ENCODE measurements around the gene RIOK1.

GRCh38 chr6:7391151-7391550, 1.5 kb downstream of the RIOK1 start:
- TF ChIP-seq U2AF2 (IDR thresholded peaks at IDR 0.05; ENCODE audit: low read depth, low read length): no peak
- TF ChIP-seq, protein P1, sequence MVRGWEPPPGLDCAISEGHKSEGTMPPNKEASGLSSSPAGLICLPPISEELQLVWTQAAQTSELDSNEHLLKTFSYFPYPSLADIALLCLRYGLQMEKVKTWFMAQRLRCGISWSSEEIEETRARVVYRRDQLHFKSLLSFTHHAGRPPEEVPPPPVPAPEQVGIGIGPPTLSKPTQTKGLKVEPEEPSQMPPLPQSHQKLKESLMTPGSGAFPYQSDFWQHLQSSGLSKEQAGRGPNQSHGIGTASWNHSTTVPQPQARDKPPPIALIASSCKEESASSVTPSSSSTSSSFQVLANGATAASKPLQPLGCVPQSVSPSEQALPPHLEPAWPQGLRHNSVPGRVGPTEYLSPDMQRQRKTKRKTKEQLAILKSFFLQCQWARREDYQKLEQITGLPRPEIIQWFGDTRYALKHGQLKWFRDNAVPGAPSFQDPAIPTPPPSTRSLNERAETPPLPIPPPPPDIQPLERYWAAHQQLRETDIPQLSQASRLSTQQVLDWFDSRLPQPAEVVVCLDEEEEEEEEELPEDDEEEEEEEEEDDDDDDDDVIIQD (CRISPR knock-in tag; IDR thresholded peaks at IDR 0.05; ENCODE audit: low read depth): no peak
- no peak for TF ChIP-seq MAZ (IDR thresholded peaks at IDR 0.05; ENCODE audit: borderline replicate concordance, low read depth, low read length)
- no peak for TF ChIP-seq MAZ (CRISPR knock-in tag; IDR thresholded peaks at IDR 0.05; ENCODE audit: low read depth)
- no peak for TF ChIP-seq BCL6 (CRISPR knock-in tag; IDR thresholded peaks at IDR 0.05)
- TF ChIP-seq EZH2 (conservative IDR thresholded peaks at IDR 0.05; ENCODE audit: low read depth, low read length): no peak
- no peak for TF ChIP-seq NCOR1 (IDR thresholded peaks at IDR 0.05; ENCODE audit: borderline replicate concordance, low read length)
- no peak for TF ChIP-seq SMC3 (IDR thresholded peaks at IDR 0.05; ENCODE audit: low read length)
- TF ChIP-seq CTCF (CRISPR knock-in tag; IDR thresholded peaks at IDR 0.05): no peak
- TF ChIP-seq MTA3 (CRISPR knock-in tag; IDR thresholded peaks at IDR 0.05): no peak
- TF ChIP-seq HNF4G (IDR thresholded peaks at IDR 0.05; ENCODE audit: borderline replicate concordance, low read depth, low read length): no peak
- TF ChIP-seq HNF4G (CRISPR knock-in tag; IDR thresholded peaks at IDR 0.05; ENCODE audit: borderline replicate concordance, low read depth): no peak

All from HepG2 (cell line).